HCT116 (cell line): Measurements from ENCODE around the gene OPN4. TPM values are rescaled to one million over a fixed set of nuclear protein-coding genes. Genes with fewer than 3 reads are reported as not detected.

Experiments
- ATAC-seq: fragments of 200-7000 bp; cut with Tn5 transposase; 2 replicates; pipeline ENCODE4 v1.9.1; 2020; ENCODE audit warnings: mild to moderate bottlenecking, moderate library complexity
- BruUV-seq: library from RNA; stranded (reverse); fragments of 400-500 nt; replicated peaks from 2 replicates; lab custom pipeline; 2021; lab: Mats Ljungman, UMichigan
- CTCF ChIA-PET: fragments of 300-600 bp; sonication (Branson Sonifier 250); formaldehyde crosslinking; loops from one replicate; lab custom pipeline; 2021; ENCODE audit warnings: antibody characterized with exemption; lab: Charles Lee
- POLR2A ChIA-PET: fragments of 300-600, 350-600 bp; sonication (Branson Sonifier 250); formaldehyde crosslinking; loops from one replicate; lab custom pipeline; 2021; ENCODE audit warnings: antibody characterized with exemption; lab: Charles Lee
- RAD21 ChIA-PET, 2 experiments: fragments of 300-600 bp; sonication (Branson Sonifier 250); formaldehyde crosslinking; loops; one replicate each; lab custom pipeline; 2023; ENCODE audit warnings: low total read pairs in 2 of 2; ENCODE audit not compliant: uncharacterized antibody in 2 of 2, unreplicated experiment in 2 of 2, low non-redundant PET in 1 of 2; lab: Charles Lee
- DNase-seq: peaks from one replicate; pipeline ENCODE4 v3.0.0-alpha.2; 2010; ENCODE audit warnings: low read depth, low spot score
- H2AFZ ChIP-seq: fragments of 200-600 bp; shearing (Covaris generic), sonication (generic); 2 replicates; pipeline ENCODE4 v1.6.1; 2017; ENCODE audit warnings: low read depth, mixed run types, mixed read lengths, antibody characterized with exemption, low read length; ENCODE audit not compliant: poor library complexity, severe bottlenecking
- H3K27ac ChIP-seq: 2 replicates; pipeline ENCODE4 v1.5.1; 2012; ENCODE audit warnings: low read depth, low read length
- H3K27me3 ChIP-seq: fragments of 200-600 bp; sonication (generic); 2 replicates; pipeline ENCODE4 v1.6.1; 2016; ENCODE audit warnings: mixed run types, low read length, mixed read lengths; ENCODE audit not compliant: insufficient read depth
- H3K36me3 ChIP-seq, 2 experiments: fragments of 200-500 bp in 1 of 2; fragments of 200-600 bp in 1 of 2; sonication (Bioruptor generic) in 1 of 2; sonication (generic) in 1 of 2; 2 replicates each; pipeline versions ENCODE4 v1.5.1 to v1.6.1; 2014 to 2016; ENCODE audit warnings: low read length in 2 of 2, inconsistent platforms in 1 of 2, mixed read lengths in 1 of 2, mixed run types in 1 of 2; ENCODE audit not compliant: insufficient read depth in 2 of 2, control insufficient read depth in 1 of 2
- H3K4me1 ChIP-seq, 2 experiments: fragments of 200-600 bp in 1 of 2; sonication (generic) in 1 of 2; 2 replicates each; pipeline versions ENCODE4 v1.5.1 to v1.6.1; 2012 to 2017; ENCODE audit warnings: low read length in 2 of 2, inconsistent platforms in 1 of 2, mild to moderate bottlenecking in 1 of 2, mixed read lengths in 1 of 2, mixed run types in 1 of 2, moderate library complexity in 1 of 2; ENCODE audit not compliant: insufficient read depth in 2 of 2, control insufficient read depth in 1 of 2
- H3K4me2 ChIP-seq: fragments of 200-600 bp; sonication (generic); 2 replicates; pipeline ENCODE4 v1.6.1; 2017; ENCODE audit warnings: mixed run types, low read length, mixed read lengths
- H3K4me3 ChIP-seq, 2 experiments: fragments of 200-600 bp in 1 of 2; sonication (generic) in 1 of 2; replicated peaks in 1 of 2; 2 replicates each; pipeline ENCODE4 v1.5.1; 2011 to 2016; ENCODE audit warnings: low read length in 2 of 2, control low read depth in 1 of 2, low read depth in 1 of 2, mild to moderate bottlenecking in 1 of 2, mixed read lengths in 1 of 2, mixed run types in 1 of 2
- H3K79me2 ChIP-seq: fragments of 200-600 bp; sonication (generic); 2 replicates; pipeline ENCODE4 v1.6.1; 2017; ENCODE audit warnings: mild to moderate bottlenecking, mixed run types, low read length, moderate library complexity, mixed read lengths; ENCODE audit not compliant: insufficient read depth
- H3K9ac ChIP-seq: fragments of 200-600 bp; sonication (generic); 2 replicates; pipeline ENCODE4 v1.6.1; 2016; ENCODE audit warnings: low read length, mixed read lengths
- H3K9me2 ChIP-seq: fragments of 200-600 bp; sonication (generic), shearing (Covaris generic); 2 replicates; pipeline ENCODE4 v1.6.1; 2017; ENCODE audit warnings: mixed run types, mild to moderate bottlenecking, moderate library complexity; ENCODE audit not compliant: insufficient read depth
- H3K9me3 ChIP-seq, 2 experiments: fragments of 200-500 bp in 1 of 2; fragments of 200-600 bp in 1 of 2; sonication (Bioruptor generic) in 1 of 2; sonication (generic) in 1 of 2; 2 replicates each; pipeline ENCODE4 v1.6.1; 2014 to 2017; ENCODE audit warnings: low read length in 2 of 2, mixed read lengths in 2 of 2, inconsistent platforms in 1 of 2, low read depth in 1 of 2, mild to moderate bottlenecking in 1 of 2, mixed run types in 1 of 2, moderate library complexity in 1 of 2; ENCODE audit not compliant: control insufficient read depth in 1 of 2, insufficient read depth in 1 of 2
- H4K20me1 ChIP-seq: fragments of 200-600 bp; sonication (generic), shearing (Covaris generic); 2 replicates; pipeline ENCODE4 v1.6.1; 2017; ENCODE audit warnings: mixed run types, mild to moderate bottlenecking, moderate library complexity; ENCODE audit not compliant: insufficient read depth
- MAX ChIP-seq: IDR thresholded peaks from 2 replicates; pipeline ENCODE4 v1.6.1; 2012
- POLR2A ChIP-seq: IDR thresholded peaks from 2 replicates; pipeline ENCODE4 v1.7.0; 2011; ENCODE audit warnings: borderline replicate concordance; ENCODE audit not compliant: insufficient read depth, insufficient read length; ENCODE audit errors: extremely low read depth
- POLR2AphosphoS5 ChIP-seq: IDR thresholded peaks from 2 replicates; pipeline ENCODE4 v1.6.1; 2011; ENCODE audit warnings: mild to moderate bottlenecking, low read depth, low read length, moderate library complexity
- SP1 ChIP-seq: IDR thresholded peaks from 2 replicates; pipeline ENCODE4 v1.6.1; 2012; ENCODE audit warnings: low read depth
- ZNF274 ChIP-seq: fragments of 200-500 bp; sonication (Bioruptor generic); IDR thresholded peaks from 2 replicates; pipeline ENCODE4 v1.6.1; 2014; ENCODE audit warnings: mild to moderate bottlenecking, low read depth, low read length, inconsistent platforms
- intact Hi-C: fragments of 100-400 bp; cut with micrococcal nuclease; formaldehyde crosslinking; loops from 2 replicates; pipeline ENCODE4 v1.10.0; 2022
- total RNA-seq: library from RNA; stranded (reverse); gene quantifications from one replicate; pipeline ENCODE4 v1.2.1, GENCODE V29; 2021; ENCODE audit not compliant: unreplicated experiment

OPN4 gene
- total RNA-seq, 1 experiment from 2014 or later, result not detected

DNA sequence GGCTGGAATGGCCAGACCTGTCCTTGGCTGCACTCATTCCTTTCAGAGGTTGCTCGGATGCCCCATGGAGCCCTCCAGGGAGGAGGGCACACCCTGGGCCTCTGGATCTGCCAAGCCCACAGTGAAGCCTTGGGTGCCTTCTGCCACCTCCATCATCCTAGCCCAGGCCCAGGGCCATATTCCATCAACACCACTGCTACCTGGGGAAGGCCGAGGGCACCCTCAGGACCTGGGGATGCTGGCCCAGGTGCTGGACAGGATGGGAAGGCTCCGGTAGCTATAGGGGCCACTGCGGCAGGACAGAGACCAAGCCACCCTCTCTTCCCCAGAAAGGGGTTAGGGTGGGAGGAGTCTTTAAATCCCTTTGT is 810 bp downstream of the OPN4 start:
- DNase-seq, result no peak
- intact Hi-C loops, result no loop called here
- H4K20me1 ChIP-seq, result no peaks in the 10 kb centered on the region
- H3K27me3 ChIP-seq, result no peaks in the 10 kb centered on the region
- no peak overlapping the region for H3K27ac ChIP-seq
- ChIA-PET POLR2A (interaction anchor here (0.7 kb wide), 1 partner anchor 1709 kb away, joined by 3 read pairs; no protein-coding TSS in a partner anchor), CTCF (no interaction called here), RAD21 (no interaction called here)
- ATAC-seq, result no peak
- H3K4me2 ChIP-seq, result no peak overlapping the region
- H3K9me3 ChIP-seq, result no peaks in the 10 kb centered on the region
- no peaks in the 10 kb centered on the region for H3K9me2 ChIP-seq
- no peak overlapping the region for H2AFZ ChIP-seq
- no peaks in the 10 kb centered on the region for H3K36me3 ChIP-seq
- BruUV-seq, result no TSS peak
- H3K4me1 ChIP-seq, result peaks cover 0 to 7% of the 10 kb centered on the region in 2 experiments; a peak in 1 of 4 replicates
- H3K4me3 ChIP-seq, result no peak overlapping the region
- no peaks in the 10 kb centered on the region for H3K79me2 ChIP-seq
- TF ChIP-seq SP1, result no peak
- H3K9ac ChIP-seq, result no peak overlapping the region

- DNase-seq (no peak), ATAC-seq (no peak)
- H3K4me2 ChIP-seq, result no peak overlapping the region
- H3K9me3 ChIP-seq, result no peaks in the 10 kb centered on the region
- RAD21 ChIA-PET, result no interaction called here
- no peak overlapping the region for H3K27ac ChIP-seq
- H3K4me3 ChIP-seq, result no peak overlapping the region
- no peak overlapping the region for H3K9ac ChIP-seq
- no peak overlapping the region for H2AFZ ChIP-seq
- no peak for TF ChIP-seq POLR2A
- TF ChIP-seq POLR2AphosphoS5, result no peak
- no peak for TF ChIP-seq SP1
- no peak for TF ChIP-seq ZNF274
- no peak for TF ChIP-seq MAX
- H3K9me2 ChIP-seq, result no peaks in the 10 kb centered on the region
- H3K4me1 ChIP-seq, result peaks cover 0 to 7% of the 10 kb centered on the region in 2 experiments; a peak in 1 of 4 replicates
- no peaks in the 10 kb centered on the region for H4K20me1 ChIP-seq
- CTCF ChIA-PET, result no interaction called here
- intact Hi-C loops, result no loop called here
- no TSS peak for BruUV-seq
- POLR2A ChIA-PET, result no interaction called here
- H3K27me3 ChIP-seq, result no peaks in the 10 kb centered on the region
- H3K79me2 ChIP-seq, result no peaks in the 10 kb centered on the region
- H3K36me3 ChIP-seq, result no peaks in the 10 kb centered on the region
These were observed 1.2 kb downstream of the OPN4 start for GRCh38 chr10:86655596-86655995.
